Common myeloid progenitor, CD34-positive (primary cell): ENCODE measurements around the gene HOGA1.
"Not testable (repeated sequence)": the region's sequence is repeated elsewhere in the genome, so short reads cannot be mapped to it uniquely, and the experiment has no call there.

Experiments used
- CTCF ChIA-PET: fragments of 350-600 bp; sonication (Branson Sonifier 250); formaldehyde crosslinking; loops from one replicate; lab custom pipeline; 2021; ENCODE audit warnings: antibody characterized with exemption; lab: Charles Lee
- POLR2A ChIA-PET: fragments of 350-600 bp; sonication (Branson Sonifier 250); formaldehyde crosslinking; loops from one replicate; lab custom pipeline; 2021; ENCODE audit warnings: antibody characterized with exemption; lab: Charles Lee
- DNase-seq, 3 donors: peaks; one replicate each; pipeline versions ENCODE4 v3.0.0 to v3.0.0-alpha.2; 2013
- H3K27ac ChIP-seq, 2 experiments: 1 replicate in 1 of 2; 2 replicates in 1 of 2; pipeline ENCODE4 v1.7.0; 2013; ENCODE audit warnings: inconsistent platforms in 2 of 2, low read length in 2 of 2, mild to moderate bottlenecking in 2 of 2, low read depth in 1 of 2, moderate library complexity in 1 of 2; ENCODE audit not compliant: severe bottlenecking in 2 of 2, insufficient read depth in 1 of 2, poor library complexity in 1 of 2
- H3K27me3 ChIP-seq, 5 experiments: replicated peaks in 2 of 5; 1 replicate in 3 of 5; 2 replicates in 2 of 5; pipeline versions ENCODE4 v1.6.1 to v1.7.0; 2013; ENCODE audit warnings: low read length in 4 of 5, mild to moderate bottlenecking in 2 of 5, moderate library complexity in 2 of 5, inconsistent platforms in 1 of 5; ENCODE audit not compliant: insufficient read depth in 5 of 5, control insufficient read depth in 4 of 5
- H3K36me3 ChIP-seq, 4 experiments: 1 replicate in 2 of 4; 2 replicates in 2 of 4; pipeline versions ENCODE4 v1.6.1 to v1.7.0; 2013; ENCODE audit warnings: low read length in 3 of 4, control low read depth in 1 of 4, mild to moderate bottlenecking in 1 of 4; ENCODE audit not compliant: control insufficient read depth in 4 of 4, insufficient read depth in 4 of 4
- H3K4me1 ChIP-seq, 4 experiments: 1 replicate in 3 of 4; 2 replicates in 1 of 4; pipeline versions ENCODE4 v1.6.1 to v1.7.1; 2013; ENCODE audit warnings: low read length in 3 of 4, mild to moderate bottlenecking in 3 of 4, control low read depth in 1 of 4, inconsistent platforms in 1 of 4, moderate library complexity in 1 of 4; ENCODE audit not compliant: control insufficient read depth in 4 of 4, insufficient read depth in 4 of 4; ENCODE audit errors: control extremely low read depth in 1 of 4
- H3K4me3 ChIP-seq, 7 experiments: 1 replicate in 4 of 7; 2 replicates in 3 of 7; pipeline versions ENCODE4 v1.5.1 to v1.7.0; 2013; ENCODE audit warnings: mild to moderate bottlenecking in 7 of 7, low read length in 6 of 7, moderate library complexity in 6 of 7, inconsistent platforms in 2 of 7, low read depth in 2 of 7, control low read depth in 1 of 7; ENCODE audit not compliant: insufficient read depth in 4 of 7, control insufficient read depth in 1 of 7; ENCODE audit errors: extremely low read depth in 1 of 7
- H3K9me3 ChIP-seq, 5 experiments: 1 replicate in 4 of 5; 2 replicates in 1 of 5; pipeline versions ENCODE4 v1.6.1 to v1.7.1; 2013; ENCODE audit warnings: low read length in 4 of 5, mild to moderate bottlenecking in 2 of 5, inconsistent platforms in 1 of 5, low read depth in 1 of 5, moderate library complexity in 1 of 5; ENCODE audit not compliant: control insufficient read depth in 4 of 5, insufficient read depth in 2 of 5; ENCODE audit errors: control extremely low read depth in 1 of 5
- WGBS: methylation state at CpG from one replicate; pipeline ENCODE4 v1.1.5; 2013; ENCODE audit not compliant: insufficient coverage; 5-methylcytosine and 5-hydroxymethylcytosine counted together

Gene HOGA1

GRCh38 chr10:97640174-97640867 is 56.1 kb downstream of the HOGA1 start, which contains the start of gene PI4K2A:
PI4K2A (plus strand) TSS chr10:97640671; CDS start chr10:97640743, 72 bp downstream.
- Histone ChIP-seq H3K9me3 (no peaks in the 10 kb centered on the region), H3K27me3 (peaks cover 0 to 3% (median 0%) of the 10 kb centered on the region in 5 experiments), H3K4me3 (peak within 1 kb of the TSS; percentile 59 to 91 (median 77)), H3K4me1 (peaks cover 0 to 19% (median 13%) of the 10 kb centered on the region in 4 experiments), H3K27ac (peak within 1 kb of the TSS in 1 of 2 experiments; percentile 61), H3K36me3 (peaks cover 0 to 10% (median 2%) of the 10 kb centered on the region in 4 experiments)
- peak; percentile 99 to 100 (median 99) for DNase-seq
- CTCF ChIA-PET = interaction anchor here (1.5 kb wide), 1 partner anchor 47 kb away, joined by 5 read pairs; the partner anchor contains the start of gene AVPI1
- WGBS = under 1% methylated on average over 51 of the region's 54 CpGs
- POLR2A ChIA-PET = interaction anchor here (1.2 kb wide), 1 partner anchor 18 kb away, joined by 3 read pairs; no protein-coding TSS in a partner anchor

- Histone ChIP-seq H3K4me1 (peaks cover 0 to 19% (median 13%) of the 10 kb centered on the region in 4 experiments), H3K27me3 (peaks cover 0 to 3% (median 0%) of the 10 kb centered on the region in 5 experiments), H3K4me3 (peak overlapping the region; percentile 59 to 91 (median 77)), H3K36me3 (peaks cover 0 to 13% (median 3%) of the 10 kb centered on the region in 4 experiments), H3K27ac (peak overlapping the region in 1 of 2 experiments; percentile 61), H3K9me3 (no peaks in the 10 kb centered on the region)
- 3% methylated on average over 54 of the region's 67 CpGs for WGBS
- DNase-seq = peak; percentile 11 to 68 (median 59)
- ChIA-PET CTCF (interaction anchor here (0.9 to 1.5 kb wide), 2 partner anchors 38 to 46 kb away, joined by 3 to 5 read pairs; partner anchors contain the start of gene AVPI1), POLR2A (interaction anchor here (0.6 to 1.2 kb wide), 2 partner anchors 17 to 56 kb away, joined by 3 read pairs; no protein-coding TSS in a partner anchor)
Observed at GRCh38 chr10:97640868-97641811, 57.0 kb downstream of the HOGA1 start.

GRCh38 chr10:97642471-97643159 is 58.4 kb downstream of the HOGA1 start:
- DNase-seq, H3K9me3 ChIP-seq, CTCF ChIA-PET, H3K4me3 ChIP-seq, H3K27me3 ChIP-seq, H3K27ac ChIP-seq: not testable (repeated sequence)
- H3K4me1 ChIP-seq = peaks cover 0 to 17% (median 13%) of the 10 kb centered on the region in 4 experiments
- peaks cover 0 to 13% (median 3%) of the 10 kb centered on the region in 4 experiments for H3K36me3 ChIP-seq
- 97% methylated on average over 10 of the region's 13 CpGs for WGBS
- POLR2A ChIA-PET = interaction anchor here (0.7 kb wide), 1 partner anchor 48 kb away, joined by 4 read pairs; no protein-coding TSS in a partner anchor

- H3K27ac ChIP-seq = no peak overlapping the region
- DNase-seq = no peak
- WGBS = 100% methylated on average over 3 of the region's 4 CpGs
- peaks cover 0 to 3% (median 0%) of the 10 kb centered on the region in 5 experiments for H3K27me3 ChIP-seq
- POLR2A ChIA-PET = no interaction called here
- peaks cover 0 to 17% (median 15%) of the 10 kb centered on the region in 4 experiments for H3K4me1 ChIP-seq
- H3K9me3 ChIP-seq = no peaks in the 10 kb centered on the region
- CTCF ChIA-PET = interaction anchor here (0.8 kb wide), 1 partner anchor 9 kb away, joined by 3 read pairs; no protein-coding TSS in a partner anchor
- no peak overlapping the region for H3K4me3 ChIP-seq
- peaks cover under 1 to 13% (median 3%) of the 10 kb centered on the region in 4 experiments for H3K36me3 ChIP-seq
Observed at GRCh38 chr10:97643441-97643985, 59.3 kb downstream of the HOGA1 start.

GRCh38 chr10:97644936-97645335 is 60.7 kb downstream of the HOGA1 start:
- Histone ChIP-seq H3K36me3 (peaks cover 2 to 13% (median 3%) of the 10 kb centered on the region in 4 experiments), H3K27ac (no peak overlapping the region), H3K27me3 (peaks cover 0 to 3% (median 0%) of the 10 kb centered on the region in 5 experiments), H3K9me3 (no peaks in the 10 kb centered on the region), H3K4me1 (peaks cover 3 to 24% (median 14%) of the 10 kb centered on the region in 4 experiments), H3K4me3 (no peak overlapping the region)
- ChIA-PET POLR2A (no interaction called here), CTCF (interaction anchor here (0.7 kb wide), 1 partner anchor 34 kb away, joined by 3 read pairs; no protein-coding TSS in a partner anchor)
- WGBS = no CpG with 5 or more reads among the region's 4 CpGs
- DNase-seq = no peak

- POLR2A ChIA-PET = no interaction called here
- no peak overlapping the region for H3K27ac ChIP-seq
- DNase-seq = no peak
- WGBS = 92% methylated on average over 1 of the region's 1 CpG
- no peak overlapping the region for H3K4me3 ChIP-seq
- CTCF ChIA-PET = no interaction called here
- H3K9me3 ChIP-seq = no peaks in the 10 kb centered on the region
- peaks cover 0 to 12% (median 2%) of the 10 kb centered on the region in 4 experiments for H3K4me1 ChIP-seq
- no peaks in the 10 kb centered on the region for H3K27me3 ChIP-seq
- peaks cover 8 to 26% (median 12%) of the 10 kb centered on the region in 4 experiments for H3K36me3 ChIP-seq
Observed at GRCh38 chr10:97647556-97647955, 63.4 kb downstream of the HOGA1 start.
